Measurements from ENCODE around the gene RMDN3.
A peak's percentile ranks its signal among the peaks of the same experiment; 100 is the strongest.

RMDN3 gene

DNA sequence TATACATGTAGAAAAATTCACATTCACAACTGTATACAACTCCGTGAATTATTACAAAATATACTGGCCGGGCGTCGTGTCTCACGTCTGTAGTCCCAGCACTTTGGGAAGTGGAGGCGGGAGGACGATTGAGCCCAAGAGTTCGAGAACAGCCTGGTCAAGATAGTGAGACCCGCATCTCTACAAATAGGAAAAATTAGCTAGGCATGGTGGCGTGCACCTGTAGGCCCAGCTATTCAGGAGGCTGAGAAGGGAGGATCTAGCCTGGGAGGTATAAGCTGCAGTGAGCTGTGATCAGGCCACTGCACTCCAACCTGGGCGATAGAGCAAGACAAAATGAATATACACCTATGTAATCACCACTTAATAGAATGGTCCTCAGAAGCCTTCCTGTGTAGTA is 58.8 kb downstream of the RMDN3 start:
- H3K4me3 ChIP-seq (ENCODE audit: low read depth, low read length): peak overlapping the region; percentile 90
- TF ChIP-seq CTCF (IDR thresholded peaks at IDR 0.05; ENCODE audit: borderline replicate concordance, insufficient read depth, low read depth, low read length): no peak

DNA sequence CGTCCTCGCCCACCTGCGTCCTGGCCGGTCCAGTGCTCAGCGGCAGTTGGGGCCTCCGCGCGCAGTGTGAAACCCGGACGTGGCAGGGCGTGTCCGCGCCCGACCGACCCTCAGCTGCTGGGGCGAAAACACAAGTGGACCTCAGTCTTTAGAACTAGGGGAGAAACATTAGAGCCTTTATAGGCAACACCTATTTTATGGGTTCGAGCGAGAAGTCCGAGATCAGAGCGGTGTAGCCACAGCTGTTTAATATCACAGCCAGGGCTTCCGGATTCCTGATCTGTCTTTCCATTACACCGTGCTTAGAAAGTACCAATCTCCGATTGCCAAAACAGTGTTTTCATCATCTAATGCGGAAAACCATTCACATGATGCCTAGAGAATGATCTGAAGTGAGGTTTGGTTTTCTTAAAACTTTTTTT is 59.6 kb downstream of the RMDN3 start:
- TF ChIP-seq CTCF (IDR thresholded peaks at IDR 0.05; ENCODE audit: borderline replicate concordance, insufficient read depth, low read depth, low read length): no peak
- peak overlapping the region; percentile 90 for H3K4me3 ChIP-seq (ENCODE audit: low read depth, low read length)

- H3K4me3 ChIP-seq (ENCODE audit: low read depth, low read length): peak within 1 kb of the TSS; percentile 90
- no peak for TF ChIP-seq CTCF (IDR thresholded peaks at IDR 0.05; ENCODE audit: borderline replicate concordance, insufficient read depth, low read depth, low read length)
Observed at GRCh38 chr15:40694688-40695468, 60.2 kb downstream of the RMDN3 start, which contains the start of gene RAD51. Gene RAD51 (plus strand): TSS chr15:40695174. CDS start chr15:40698759, 3,585 bp downstream.

DNA sequence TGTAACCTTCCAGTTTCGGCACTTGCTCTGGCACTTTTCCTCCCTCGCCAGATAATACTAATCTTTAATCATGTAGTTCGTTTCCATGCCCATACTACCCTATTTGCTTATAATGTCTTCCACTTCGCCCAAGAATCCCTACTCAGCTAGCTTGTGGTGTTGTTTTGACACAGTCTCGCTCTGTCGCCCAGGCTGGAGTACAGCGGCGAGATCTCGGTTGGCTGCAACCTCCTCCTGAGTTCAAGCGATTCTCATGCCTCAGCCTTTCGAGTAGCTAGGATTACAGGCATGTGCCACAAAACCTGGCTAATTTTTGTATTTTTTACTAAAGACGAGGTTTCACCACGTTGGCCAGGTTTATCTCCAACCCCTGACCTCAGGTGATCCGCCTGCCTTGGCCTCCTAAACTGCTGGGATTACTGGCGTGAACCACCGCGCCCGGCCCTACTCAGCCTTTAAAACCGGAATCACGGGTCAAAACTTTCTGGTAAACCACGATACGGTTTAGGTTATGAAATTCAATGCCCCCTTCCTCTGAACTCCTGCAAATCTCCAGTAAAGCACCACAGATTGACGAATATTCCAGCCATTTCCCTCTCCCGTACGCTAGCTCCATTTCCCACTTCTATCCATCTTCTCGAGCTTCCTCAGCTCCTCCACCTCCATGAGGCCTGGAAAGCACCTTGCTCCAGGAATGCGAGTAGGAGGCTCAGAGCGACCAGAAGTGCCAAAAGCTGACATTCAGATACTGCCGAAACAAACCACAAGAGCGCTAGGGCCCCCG is 61.0 kb downstream of the RMDN3 start:
- TF ChIP-seq CTCF (IDR thresholded peaks at IDR 0.05; ENCODE audit: borderline replicate concordance, insufficient read depth, low read depth, low read length): no peak

GRCh38 chr15:40691737-40692136 is 63.3 kb downstream of the RMDN3 start:
- no peak for TF ChIP-seq CTCF (IDR thresholded peaks at IDR 0.05; ENCODE audit: borderline replicate concordance, insufficient read depth, low read depth, low read length)
- H3K4me3 ChIP-seq (ENCODE audit: low read depth, low read length): no peak overlapping the region

More for the DNA sequence above, 61.0 kb downstream of the RMDN3 start:
- peak overlapping the region; percentile 90 for H3K4me3 ChIP-seq (ENCODE audit: low read depth, low read length)

DNA sequence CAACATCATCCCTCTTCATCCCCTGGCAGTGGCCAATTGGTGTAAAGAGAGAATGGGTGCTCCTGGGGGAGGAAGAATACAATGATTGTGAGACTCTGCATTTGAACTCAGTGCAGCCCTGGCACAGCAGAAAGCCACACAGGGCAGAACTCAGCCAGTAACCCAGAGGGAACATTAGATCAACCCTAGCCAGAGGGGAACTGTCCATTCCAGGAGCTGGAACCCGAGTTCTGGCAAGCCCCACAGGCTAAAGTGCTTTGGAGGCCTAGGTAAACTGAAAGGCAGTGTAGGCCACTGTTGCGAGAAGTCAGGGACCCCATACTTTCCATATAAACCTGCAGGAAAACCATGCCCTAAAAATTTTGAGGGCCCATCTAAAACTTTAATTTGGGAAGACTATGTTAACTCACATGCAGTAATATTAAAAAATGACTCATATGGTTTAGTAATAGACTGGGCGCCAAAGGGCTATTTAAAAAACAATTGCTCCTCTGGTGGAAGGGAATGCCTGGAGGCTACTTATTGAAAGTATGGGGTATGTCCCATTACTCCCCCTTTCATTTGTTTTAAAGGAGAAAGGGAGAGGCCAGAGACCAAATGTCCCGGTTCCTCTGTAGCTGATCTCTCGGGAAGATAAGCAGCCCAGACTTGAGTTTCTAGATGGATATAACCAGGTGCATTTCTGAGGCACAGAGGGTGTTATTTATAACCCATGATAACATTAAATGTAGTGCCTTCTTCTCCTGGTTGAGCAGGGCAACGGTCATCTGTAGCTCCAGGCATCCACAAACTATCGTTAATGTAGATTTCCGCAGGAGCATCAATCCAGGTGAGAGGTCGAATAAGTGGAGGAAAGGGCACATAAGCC is 65.9 kb downstream of the RMDN3 start:
- no peak overlapping the region for H3K4me3 ChIP-seq (ENCODE audit: low read depth, low read length)
- no peak for TF ChIP-seq CTCF (IDR thresholded peaks at IDR 0.05; ENCODE audit: borderline replicate concordance, insufficient read depth, low read depth, low read length)
